ENCODE data around the gene PAIP2. TPM values are rescaled to one million over a fixed set of nuclear protein-coding genes. Genes with fewer than 3 reads are reported as not detected.
"Not testable (repeated sequence)": the region's sequence is repeated elsewhere in the genome, so short reads cannot be mapped to it uniquely, and the experiment has no call there.

The PAIP2 gene
- total and polyA plus RNA-seq, 12 donors: 75.7 to 318 (median 146) TPM

- H3K27me3 ChIP-seq: no peaks in the 10 kb centered on the region
- 82 to 92% (median 86%) methylated on average over 7 to 9 of the region's 9 CpGs for WGBS, 4 donors
- intact Hi-C loops (cut with DNase I): no loop called here
- no peak for DNase-seq
- no peaks in the 10 kb centered on the region for H3K36me3 ChIP-seq (replicated peaks in 1 of 2)
- TF ChIP-seq, protein P1, sequence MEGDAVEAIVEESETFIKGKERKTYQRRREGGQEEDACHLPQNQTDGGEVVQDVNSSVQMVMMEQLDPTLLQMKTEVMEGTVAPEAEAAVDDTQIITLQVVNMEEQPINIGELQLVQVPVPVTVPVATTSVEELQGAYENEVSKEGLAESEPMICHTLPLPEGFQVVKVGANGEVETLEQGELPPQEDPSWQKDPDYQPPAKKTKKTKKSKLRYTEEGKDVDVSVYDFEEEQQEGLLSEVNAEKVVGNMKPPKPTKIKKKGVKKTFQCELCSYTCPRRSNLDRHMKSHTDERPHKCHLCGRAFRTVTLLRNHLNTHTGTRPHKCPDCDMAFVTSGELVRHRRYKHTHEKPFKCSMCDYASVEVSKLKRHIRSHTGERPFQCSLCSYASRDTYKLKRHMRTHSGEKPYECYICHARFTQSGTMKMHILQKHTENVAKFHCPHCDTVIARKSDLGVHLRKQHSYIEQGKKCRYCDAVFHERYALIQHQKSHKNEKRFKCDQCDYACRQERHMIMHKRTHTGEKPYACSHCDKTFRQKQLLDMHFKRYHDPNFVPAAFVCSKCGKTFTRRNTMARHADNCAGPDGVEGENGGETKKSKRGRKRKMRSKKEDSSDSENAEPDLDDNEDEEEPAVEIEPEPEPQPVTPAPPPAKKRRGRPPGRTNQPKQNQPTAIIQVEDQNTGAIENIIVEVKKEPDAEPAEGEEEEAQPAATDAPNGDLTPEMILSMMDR (IDR thresholded peaks at IDR 0.05): no peak
- TF ChIP-seq POLR2A (IDR thresholded peaks at IDR 0.05): no peak
- peak overlapping the region in 1 of 4 donors; percentile 35 for H3K4me3 ChIP-seq
- peaks cover 0 to 5% of the 10 kb centered on the region in 2 donors for H3K4me1 ChIP-seq (replicated peaks in 1 of 2)
- H3K27ac ChIP-seq: peak overlapping the region in 2 of 5 donors; percentile 47 to 48
- no peaks in the 10 kb centered on the region for H3K9me3 ChIP-seq (replicated peaks in 1 of 3)
These were observed 43.0 kb downstream of the PAIP2 start for GRCh38 chr5:139384591-139385051.

GRCh38 chr5:139385061-139386049, 43.7 kb downstream of the PAIP2 start:
- Histone ChIP-seq H3K9me3 (replicated peaks in 1 of 3) (no peaks in the 10 kb centered on the region), H3K27ac (peak overlapping the region in 2 of 5 donors; percentile 47 to 48), H3K36me3 (replicated peaks in 1 of 2) (no peaks in the 10 kb centered on the region), H3K4me1 (replicated peaks in 1 of 2) (peaks cover 0 to 5% of the 10 kb centered on the region in 2 donors), H3K4me3 (peak overlapping the region in 1 of 4 donors; percentile 35), H3K27me3 (no peaks in the 10 kb centered on the region)
- 50 to 66% (median 50%) methylated on average over 8 of the region's 8 CpGs for WGBS, 4 donors
- intact Hi-C loops (cut with DNase I): no loop called here
- TF ChIP-seq POLR2A (IDR thresholded peaks at IDR 0.05): no peak
- TF ChIP-seq, protein P1 (IDR thresholded peaks at IDR 0.05): no peak
- no peak for DNase-seq

GRCh38 chr5:139386050-139386438, 44.4 kb downstream of the PAIP2 start:
- Histone ChIP-seq H3K4me3 (no peak overlapping the region), H3K27me3 (no peaks in the 10 kb centered on the region), H3K4me1 (replicated peaks in 1 of 2) (peaks cover 0 to 5% of the 10 kb centered on the region in 2 donors), H3K36me3 (replicated peaks in 1 of 2) (no peaks in the 10 kb centered on the region), H3K9me3 (replicated peaks in 1 of 3) (no peaks in the 10 kb centered on the region), H3K27ac (no peak overlapping the region)
- 87 to 93% (median 90%) methylated on average over 5 of the region's 5 CpGs for WGBS, 4 donors
- TF ChIP-seq POLR2A (IDR thresholded peaks at IDR 0.05): no peak
- TF ChIP-seq, protein P1 (IDR thresholded peaks at IDR 0.05): no peak
- intact Hi-C loops (cut with DNase I): no loop called here
- no peak for DNase-seq

GRCh38 chr5:139386956-139387355, 45.3 kb downstream of the PAIP2 start:
- WGBS, 4 donors: 93 to 96% (median 95%) methylated on average over 9 to 10 of the region's 10 CpGs
- H3K4me1 ChIP-seq (replicated peaks in 1 of 2); H3K27ac ChIP-seq; H3K27me3 ChIP-seq; H3K9me3 ChIP-seq (replicated peaks in 1 of 3); H3K36me3 ChIP-seq (replicated peaks in 1 of 2); H3K4me3 ChIP-seq; intact Hi-C loops (cut with DNase I): not testable (repeated sequence)
- peak in 1 of 7 donors; percentile 3 for DNase-seq

All from adrenal gland (tissue), 12 donors.